ENCODE measurements around the gene NECAP2. TPM values are rescaled to one million over a fixed set of nuclear protein-coding genes. Genes with fewer than 3 reads are reported as not detected.

NECAP2 gene
- total and polyA plus RNA-seq, 2 experiments from 2014 or later: 48.9 to 55.2 TPM

DNA sequence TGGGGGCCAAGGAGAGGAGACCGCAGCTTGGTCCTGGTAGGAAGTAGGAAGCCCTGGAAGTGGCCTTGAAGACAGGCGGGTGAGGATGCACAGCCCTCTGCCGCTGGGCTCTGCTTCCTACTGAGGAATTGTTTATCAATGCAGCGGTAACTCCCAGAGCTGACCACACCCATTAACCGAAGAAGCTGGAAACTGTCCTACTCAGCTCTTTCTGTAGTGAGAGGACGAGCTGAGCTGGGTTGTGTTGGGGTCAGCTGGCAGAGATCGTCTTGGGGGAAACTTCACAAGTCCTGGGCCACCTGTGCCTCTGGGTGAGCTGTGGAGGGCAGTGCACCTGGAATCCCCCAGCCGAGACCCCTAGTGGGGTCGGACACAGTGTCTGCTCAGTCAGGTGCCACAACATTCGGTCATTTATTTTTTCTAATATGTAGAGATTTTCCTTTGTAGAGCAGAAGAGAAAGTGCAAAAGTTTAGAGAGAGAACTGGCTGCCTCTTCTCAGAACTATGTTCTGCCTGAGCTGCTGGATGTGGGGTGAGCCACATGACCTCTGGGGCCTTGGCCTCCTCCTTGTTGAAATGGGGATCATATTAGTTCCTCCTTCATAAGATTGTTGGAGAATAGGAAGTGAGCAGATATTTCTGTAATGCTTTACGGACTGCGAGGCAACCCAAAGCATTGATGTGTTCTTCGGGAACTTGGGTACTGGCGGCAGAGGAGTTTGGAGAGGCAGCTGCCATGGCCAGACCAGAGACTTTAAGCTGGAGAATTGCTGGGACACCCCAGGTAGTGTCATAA lies 3.6 kb downstream of the NECAP2 start:
- H3K4me1 ChIP-seq (ENCODE audit: insufficient read depth): peaks cover 9% of the 10 kb centered on the region
- 91% methylated on average over 14 of the region's 14 CpGs for WGBS (ENCODE audit: low lambda C conversion rate, missing lambda C conversion rate)
- peaks cover 55% of the 10 kb centered on the region for H3K79me2 ChIP-seq
- no peaks in the 10 kb centered on the region for H3K36me3 ChIP-seq (replicated peaks; ENCODE audit: insufficient read depth, low read depth)
- H3K9me3 ChIP-seq (ENCODE audit: low read depth): no peaks in the 10 kb centered on the region
- no peaks in the 10 kb centered on the region for H3K9me2 ChIP-seq (replicated peaks; ENCODE audit: insufficient read depth)
- no peak for DNase-seq (ENCODE audit: low spot score)
- no peak overlapping the region for H2AFZ ChIP-seq
- H4K20me1 ChIP-seq (ENCODE audit: insufficient read depth, poor library complexity, severe bottlenecking): no peaks in the 10 kb centered on the region
- TF ChIP-seq EZH2 (IDR thresholded peaks at IDR 0.05; ENCODE audit: borderline replicate concordance): no peak
- TF ChIP-seq, protein P1, sequence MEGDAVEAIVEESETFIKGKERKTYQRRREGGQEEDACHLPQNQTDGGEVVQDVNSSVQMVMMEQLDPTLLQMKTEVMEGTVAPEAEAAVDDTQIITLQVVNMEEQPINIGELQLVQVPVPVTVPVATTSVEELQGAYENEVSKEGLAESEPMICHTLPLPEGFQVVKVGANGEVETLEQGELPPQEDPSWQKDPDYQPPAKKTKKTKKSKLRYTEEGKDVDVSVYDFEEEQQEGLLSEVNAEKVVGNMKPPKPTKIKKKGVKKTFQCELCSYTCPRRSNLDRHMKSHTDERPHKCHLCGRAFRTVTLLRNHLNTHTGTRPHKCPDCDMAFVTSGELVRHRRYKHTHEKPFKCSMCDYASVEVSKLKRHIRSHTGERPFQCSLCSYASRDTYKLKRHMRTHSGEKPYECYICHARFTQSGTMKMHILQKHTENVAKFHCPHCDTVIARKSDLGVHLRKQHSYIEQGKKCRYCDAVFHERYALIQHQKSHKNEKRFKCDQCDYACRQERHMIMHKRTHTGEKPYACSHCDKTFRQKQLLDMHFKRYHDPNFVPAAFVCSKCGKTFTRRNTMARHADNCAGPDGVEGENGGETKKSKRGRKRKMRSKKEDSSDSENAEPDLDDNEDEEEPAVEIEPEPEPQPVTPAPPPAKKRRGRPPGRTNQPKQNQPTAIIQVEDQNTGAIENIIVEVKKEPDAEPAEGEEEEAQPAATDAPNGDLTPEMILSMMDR (IDR thresholded peaks at IDR 0.05; ENCODE audit: poor library complexity): no peak
- no peak for TF ChIP-seq EZH2phosphoT487 (IDR thresholded peaks at IDR 0.05; ENCODE audit: low read depth, severe bottlenecking, unreplicated experiment)
- no peak overlapping the region for H3K4me2 ChIP-seq
- no peaks in the 10 kb centered on the region for H3K27me3 ChIP-seq
- H3K27ac ChIP-seq: no peak overlapping the region
- H3K4me3 ChIP-seq: no peak overlapping the region

DNA sequence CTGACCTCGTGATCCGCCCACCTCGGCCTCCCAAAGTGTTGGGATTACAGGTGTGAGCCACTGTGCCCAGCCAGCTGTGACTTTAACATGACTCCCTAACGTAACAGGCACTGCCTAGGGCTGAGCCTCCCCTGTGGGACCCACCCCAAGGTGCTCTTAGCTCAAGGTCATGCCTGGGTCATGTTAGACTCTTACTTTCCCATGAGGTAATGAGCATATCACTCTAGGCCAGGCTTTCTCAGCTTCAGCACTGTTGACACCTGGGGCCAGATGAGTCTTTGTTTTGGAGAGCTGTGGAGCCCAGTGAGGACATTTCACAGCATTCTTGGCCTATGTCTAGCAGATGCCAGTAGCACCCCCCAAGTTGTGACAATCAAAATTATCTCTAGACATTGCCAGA lies 4.5 kb downstream of the NECAP2 start:
- Histone ChIP-seq H2AFZ (no peak overlapping the region), H3K4me3 (no peak overlapping the region), H3K9me2 (replicated peaks; ENCODE audit: insufficient read depth) (no peaks in the 10 kb centered on the region), H3K4me2 (no peak overlapping the region), H3K79me2 (peaks cover 55% of the 10 kb centered on the region), H4K20me1 (ENCODE audit: insufficient read depth, poor library complexity, severe bottlenecking) (no peaks in the 10 kb centered on the region), H3K9me3 (ENCODE audit: low read depth) (no peaks in the 10 kb centered on the region), H3K36me3 (replicated peaks; ENCODE audit: insufficient read depth, low read depth) (no peaks in the 10 kb centered on the region), H3K27me3 (no peaks in the 10 kb centered on the region), H3K4me1 (ENCODE audit: insufficient read depth) (peaks cover 9% of the 10 kb centered on the region), H3K27ac (no peak overlapping the region)
- 91% methylated on average over 4 of the region's 4 CpGs for WGBS (ENCODE audit: low lambda C conversion rate, missing lambda C conversion rate)
- DNase-seq (ENCODE audit: low spot score): no peak
- TF ChIP-seq, protein P1 (IDR thresholded peaks at IDR 0.05; ENCODE audit: poor library complexity): no peak
- no peak for TF ChIP-seq EZH2 (IDR thresholded peaks at IDR 0.05; ENCODE audit: borderline replicate concordance)
- TF ChIP-seq EZH2phosphoT487 (IDR thresholded peaks at IDR 0.05; ENCODE audit: low read depth, severe bottlenecking, unreplicated experiment): no peak

DNA sequence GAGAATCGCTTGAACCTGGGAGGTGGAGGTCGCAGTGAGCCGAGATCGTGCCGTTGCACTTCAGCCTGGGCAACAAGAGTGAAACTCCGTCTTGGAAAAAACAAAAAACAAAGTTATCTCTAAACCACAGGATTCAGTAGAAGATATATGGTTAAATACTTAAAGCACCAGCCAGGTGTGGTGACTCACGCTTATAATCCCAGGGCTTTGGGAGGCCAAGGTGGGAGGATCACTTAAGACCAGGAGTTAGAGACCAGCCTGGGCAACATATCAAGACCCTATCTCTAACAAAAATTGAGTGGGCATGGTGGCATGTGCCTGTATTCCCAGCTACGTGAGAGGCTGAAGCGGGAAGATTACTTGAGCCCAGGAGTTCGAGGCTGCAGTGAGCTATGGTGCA lies 5.6 kb downstream of the NECAP2 start:
- H3K4me1 ChIP-seq (ENCODE audit: insufficient read depth): peaks cover 9% of the 10 kb centered on the region
- DNase-seq (ENCODE audit: low spot score): no peak
- no peak overlapping the region for H3K27ac ChIP-seq
- TF ChIP-seq, protein P1 (IDR thresholded peaks at IDR 0.05; ENCODE audit: poor library complexity): no peak
- TF ChIP-seq EZH2 (IDR thresholded peaks at IDR 0.05; ENCODE audit: borderline replicate concordance) (no peak), EZH2phosphoT487 (IDR thresholded peaks at IDR 0.05; ENCODE audit: low read depth, severe bottlenecking, unreplicated experiment) (no peak)
- no peaks in the 10 kb centered on the region for H3K9me3 ChIP-seq (ENCODE audit: low read depth)
- H4K20me1 ChIP-seq (ENCODE audit: insufficient read depth, poor library complexity, severe bottlenecking): peaks cover 3% of the 10 kb centered on the region
- no peak overlapping the region for H3K4me3 ChIP-seq
- peaks cover 50% of the 10 kb centered on the region for H3K79me2 ChIP-seq
- 98% methylated on average over 10 of the region's 10 CpGs for WGBS (ENCODE audit: low lambda C conversion rate, missing lambda C conversion rate)
- no peaks in the 10 kb centered on the region for H3K36me3 ChIP-seq (replicated peaks; ENCODE audit: insufficient read depth, low read depth)
- no peaks in the 10 kb centered on the region for H3K9me2 ChIP-seq (replicated peaks; ENCODE audit: insufficient read depth)
- H2AFZ ChIP-seq: no peak overlapping the region
- H3K27me3 ChIP-seq: no peaks in the 10 kb centered on the region
- no peak overlapping the region for H3K4me2 ChIP-seq

All from hepatocyte (in vitro differentiated cells).